CD4-positive, alpha-beta memory T cell (primary cell): ENCODE measurements around the gene CLDN9. TPM values are rescaled to one million over a fixed set of nuclear protein-coding genes. Genes with fewer than 3 reads are reported as not detected.

Experiments
- CTCF ChIA-PET: fragments of 350-600 bp; sonication (Branson Sonifier 250); formaldehyde crosslinking; loops from one replicate; lab custom pipeline; 2021; ENCODE audit warnings: inconsistent platforms; ENCODE audit not compliant: partially characterized antibody; lab: Charles Lee
- POLR2A ChIA-PET: fragments of 350-600 bp; sonication (Branson Sonifier 250); formaldehyde crosslinking; loops from one replicate; lab custom pipeline; 2021; ENCODE audit not compliant: partially characterized antibody; lab: Charles Lee
- DNase-seq, 5 donors: peaks; one replicate each; pipeline versions ENCODE4 v3.0.0 to v3.0.0-alpha.2; 2020 to 2022; ENCODE audit warnings: mixed read lengths in 1 of 5
- H3K27ac ChIP-seq: one replicate; pipeline ENCODE4 v1.7.0; 2013; ENCODE audit warnings: low read depth, low read length
- H3K27me3 ChIP-seq: 2 replicates; pipeline ENCODE4 v1.7.0; 2013; ENCODE audit warnings: mild to moderate bottlenecking, low read length, moderate library complexity; ENCODE audit not compliant: insufficient read depth
- H3K36me3 ChIP-seq: 2 replicates; pipeline ENCODE4 v1.7.0; 2013; ENCODE audit warnings: mild to moderate bottlenecking, low read length, moderate library complexity; ENCODE audit not compliant: insufficient read depth
- H3K4me1 ChIP-seq: 2 replicates; pipeline ENCODE4 v1.7.0; 2013; ENCODE audit warnings: mild to moderate bottlenecking, low read length, moderate library complexity; ENCODE audit not compliant: insufficient read depth
- H3K4me3 ChIP-seq, 2 donors: one replicate each; pipeline ENCODE4 v1.7.0; 2013; ENCODE audit warnings: low read length in 2 of 2, mild to moderate bottlenecking in 1 of 2
- H3K9me3 ChIP-seq, 2 donors: one replicate each; pipeline ENCODE4 v1.7.0; 2013; ENCODE audit warnings: low read length in 2 of 2, control low read depth in 1 of 2; ENCODE audit not compliant: control insufficient read depth in 1 of 2
- H3K27ac Mint-ChIP-seq, 7 donors: one replicate each; pipeline ENCODE4 v1.8.0; 2020 to 2021; ENCODE audit warnings: mixed read lengths in 7 of 7, mild to moderate bottlenecking in 6 of 7, inconsistent platforms in 3 of 7, moderate library complexity in 3 of 7
- H3K27me3 Mint-ChIP-seq, 2 donors: one replicate each; pipeline ENCODE4 v1.8.0; 2020 to 2021; ENCODE audit warnings: mixed read lengths in 2 of 2
- H3K36me3 Mint-ChIP-seq, 2 donors: one replicate each; pipeline ENCODE4 v1.8.0; 2020 to 2021; ENCODE audit warnings: mixed read lengths in 2 of 2, inconsistent platforms in 1 of 2, mild to moderate bottlenecking in 1 of 2
- H3K4me1 Mint-ChIP-seq, 4 donors: one replicate each; pipeline ENCODE4 v1.8.0; 2020 to 2021; ENCODE audit warnings: mixed read lengths in 4 of 4, mild to moderate bottlenecking in 1 of 4
- H3K4me3 Mint-ChIP-seq, 8 donors: one replicate each; pipeline ENCODE4 v1.8.0; 2020 to 2021; ENCODE audit warnings: mixed read lengths in 8 of 8, mild to moderate bottlenecking in 7 of 8, moderate library complexity in 6 of 8, inconsistent platforms in 3 of 8
- H3K9me3 Mint-ChIP-seq, 8 donors: one replicate each; pipeline ENCODE4 v1.8.0; 2020 to 2021; ENCODE audit warnings: mixed read lengths in 8 of 8, mild to moderate bottlenecking in 5 of 8, inconsistent platforms in 3 of 8, moderate library complexity in 1 of 8
- intact Hi-C: fragments of 100-400 bp; cut with micrococcal nuclease; formaldehyde crosslinking; loops from one replicate; pipeline ENCODE4 v1.15.1; 2023
- polyA plus RNA-seq, 2 donors: library from polyadenylated mRNA; unstranded; fragments of 300-500 nt; fragmentation: Illumina TruSeq; gene quantifications; one replicate each; pipeline ENCODE4 v1.2.3, GENCODE V29; 2021
- total RNA-seq, 2 experiments: library from RNA; stranded (reverse); gene quantifications; one replicate each; pipeline ENCODE4 v1.2.3, GENCODE V29; 2021

Gene CLDN9
- total and polyA plus RNA-seq, 4 experiments from 2014 or later, result not detected

DNA sequence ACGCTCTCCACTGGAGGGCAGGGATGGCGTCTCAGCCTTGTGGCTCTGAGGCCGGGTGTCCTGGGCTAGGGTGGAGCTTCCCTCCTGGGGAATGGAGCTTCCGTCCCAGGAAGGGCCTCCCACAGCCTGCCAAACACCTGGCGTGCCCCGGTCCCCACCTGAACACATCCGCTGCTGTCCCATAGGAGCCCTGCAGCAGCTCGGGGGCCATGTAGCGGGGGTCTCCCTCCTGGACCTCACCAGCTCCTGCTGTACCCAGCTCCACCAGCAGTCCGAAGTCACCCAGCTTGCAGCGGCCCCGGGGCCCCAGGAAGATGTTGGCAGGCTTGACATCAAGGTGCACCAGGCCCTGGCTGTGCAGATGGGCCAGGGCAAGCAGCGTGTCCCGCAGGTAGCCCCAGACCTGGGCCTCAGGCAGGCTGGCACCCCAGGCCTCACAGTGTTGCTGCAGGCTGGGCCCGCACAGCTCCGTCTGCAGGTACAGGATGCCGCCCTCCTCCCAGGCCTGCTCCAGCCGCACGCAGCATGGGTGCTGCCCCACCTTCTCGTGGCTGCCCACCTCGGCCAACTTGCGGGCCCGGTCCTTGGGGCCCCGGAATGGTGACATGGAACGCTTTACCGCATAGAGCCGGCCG lies 37.4 kb upstream of the CLDN9 start:
- Mint-ChIP-seq H3K36me3 (no peaks in the 10 kb centered on the region), H3K4me3 (no peak overlapping the region)

DNA sequence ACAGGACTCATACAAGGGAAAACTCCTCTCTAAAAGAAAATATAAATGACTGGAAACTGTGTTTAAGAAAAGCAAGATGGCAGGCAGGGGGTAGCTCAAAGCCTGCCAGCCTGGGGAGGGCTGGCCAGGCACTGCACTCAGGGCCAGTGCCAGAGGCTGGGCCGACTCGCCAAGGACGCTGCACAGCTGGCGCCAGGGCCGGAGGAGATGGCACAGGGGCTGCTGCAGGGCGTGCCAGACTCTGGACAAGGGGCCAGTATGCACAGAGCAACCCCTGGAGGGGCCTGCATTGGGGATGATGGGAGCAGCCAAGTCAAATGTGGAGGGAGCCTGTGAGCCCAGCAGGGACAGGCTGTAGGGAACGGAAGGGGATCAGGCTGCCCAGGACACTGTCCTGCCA lies 36.5 kb upstream of the CLDN9 start:
- ChIA-PET CTCF (interaction anchor here (1.3 kb wide), 1 partner anchor 17 kb away, joined by 4 read pairs; no protein-coding TSS in a partner anchor), POLR2A (no interaction called here)
- intact Hi-C loops, result no loop called here
- DNase-seq, result no peak
- H3K27me3 ChIP-seq, result no peaks in the 10 kb centered on the region
- H3K27ac Mint-ChIP-seq, result no peak overlapping the region
- peaks cover 0 to 7% (median 1%) of the 10 kb centered on the region in 4 donors for H3K4me1 Mint-ChIP-seq
- peaks cover 2% of the 10 kb centered on the region in 2 donors for H3K27me3 Mint-ChIP-seq
- H3K36me3 Mint-ChIP-seq, result no peaks in the 10 kb centered on the region
- H3K4me3 Mint-ChIP-seq, result no peak overlapping the region
- no peak overlapping the region for H3K4me3 ChIP-seq
- no peaks in the 10 kb centered on the region for H3K9me3 Mint-ChIP-seq
- H3K27ac ChIP-seq, result no peak overlapping the region
- H3K9me3 ChIP-seq, result no peaks in the 10 kb centered on the region
- H3K36me3 ChIP-seq, result no peaks in the 10 kb centered on the region
- H3K4me1 ChIP-seq, result peaks cover 11% of the 10 kb centered on the region

More for the DNA sequence above, 37.4 kb upstream of the CLDN9 start:
- Histone ChIP-seq H3K9me3 (no peaks in the 10 kb centered on the region), H3K27me3 (no peaks in the 10 kb centered on the region), H3K36me3 (no peaks in the 10 kb centered on the region), H3K4me1 (peaks cover 13% of the 10 kb centered on the region), H3K4me3 (no peak overlapping the region), H3K27ac (no peak overlapping the region)
- Mint-ChIP-seq H3K4me1 (peaks cover 0 to 7% (median 3%) of the 10 kb centered on the region in 4 donors), H3K9me3 (peaks cover 0 to 2% (median 0%) of the 10 kb centered on the region in 8 donors), H3K27me3 (peaks cover 2% of the 10 kb centered on the region in 2 donors), H3K27ac (no peak overlapping the region)
- intact Hi-C loops, result no loop called here
- no peak for DNase-seq
- CTCF ChIA-PET, result interaction anchor here (1.3 kb wide), 1 partner anchor 16 kb away, joined by 4 read pairs; no protein-coding TSS in a partner anchor
- POLR2A ChIA-PET, result interaction anchor here (0.5 to 1.0 kb wide), 2 partner anchors 10 to 76 kb away, joined by 3 read pairs; no protein-coding TSS in a partner anchor

DNA sequence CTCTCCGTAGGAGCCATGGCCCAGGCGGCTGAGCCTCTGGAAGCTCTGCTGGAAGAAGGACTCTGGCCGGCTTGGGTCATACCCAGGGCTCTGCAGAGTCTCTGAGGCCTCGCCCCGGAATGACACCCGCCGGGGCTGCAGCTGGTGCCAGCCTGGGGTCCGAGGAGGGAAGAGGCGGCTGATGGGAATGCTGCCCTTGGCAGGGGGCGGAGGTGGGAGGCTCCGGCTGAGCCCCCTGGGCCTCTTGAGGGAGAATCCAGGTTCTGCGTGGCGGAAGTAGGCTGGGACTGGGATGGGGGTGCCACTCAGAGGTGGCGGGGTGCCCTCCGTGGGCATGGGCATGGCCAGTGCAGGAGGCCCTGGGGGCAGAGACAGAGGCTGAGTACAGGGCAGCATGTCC lies 36.0 kb upstream of the CLDN9 start:
- Mint-ChIP-seq H3K4me3 (peak overlapping the region in 1 of 8 donors; percentile 44), H3K36me3 (peaks cover 0 to under 1% of the 10 kb centered on the region in 2 donors), H3K4me1 (peaks cover 0 to 9% (median 3%) of the 10 kb centered on the region in 4 donors), H3K27ac (no peak overlapping the region), H3K27me3 (peaks cover 2% of the 10 kb centered on the region in 2 donors), H3K9me3 (no peaks in the 10 kb centered on the region)
- H3K4me1 ChIP-seq, result peaks cover 11% of the 10 kb centered on the region
- no peaks in the 10 kb centered on the region for H3K27me3 ChIP-seq
- POLR2A ChIA-PET, result no interaction called here
- no peaks in the 10 kb centered on the region for H3K36me3 ChIP-seq
- intact Hi-C loops, result no loop called here
- H3K4me3 ChIP-seq, result no peak overlapping the region
- H3K27ac ChIP-seq, result no peak overlapping the region
- no peak for DNase-seq
- CTCF ChIA-PET, result no interaction called here
- H3K9me3 ChIP-seq, result no peaks in the 10 kb centered on the region

DNA sequence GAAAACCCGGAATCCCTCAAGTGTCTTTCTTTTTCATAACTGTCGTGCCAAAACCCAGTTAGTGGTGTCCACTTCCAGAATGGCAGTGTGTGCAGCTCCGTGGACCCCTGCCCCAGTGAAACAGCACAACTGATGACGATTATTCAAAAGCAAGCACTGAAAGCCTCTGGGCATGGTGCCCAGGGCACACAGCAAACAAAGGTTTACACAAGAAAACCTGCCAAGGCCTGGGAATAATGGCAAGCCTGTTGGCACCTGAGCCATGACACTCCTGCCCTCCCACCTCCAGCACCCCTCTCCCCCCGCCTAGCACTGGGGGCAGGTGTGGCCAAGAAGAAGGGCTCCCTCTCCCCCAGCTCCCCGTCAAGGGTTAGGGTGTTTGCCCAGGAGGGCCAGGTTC lies 35.3 kb upstream of the CLDN9 start:
- intact Hi-C loops, result no loop called here
- H3K4me3 Mint-ChIP-seq, result no peak overlapping the region
- peaks cover 0 to 1% of the 10 kb centered on the region in 2 donors for H3K36me3 Mint-ChIP-seq
- Histone ChIP-seq H3K4me3 (no peak overlapping the region), H3K27ac (no peak overlapping the region), H3K9me3 (no peaks in the 10 kb centered on the region), H3K36me3 (no peaks in the 10 kb centered on the region), H3K27me3 (no peaks in the 10 kb centered on the region), H3K4me1 (peaks cover 11% of the 10 kb centered on the region)
- peaks cover 0 to 9% (median 5%) of the 10 kb centered on the region in 4 donors for H3K4me1 Mint-ChIP-seq
- H3K9me3 Mint-ChIP-seq, result no peaks in the 10 kb centered on the region
- POLR2A ChIA-PET, result no interaction called here
- H3K27me3 Mint-ChIP-seq, result peaks cover 2% of the 10 kb centered on the region in 2 donors
- CTCF ChIA-PET, result interaction anchor here (1.6 to 1.7 kb wide), 2 partner anchors 7 to 16 kb away, joined by 4 to 5 read pairs; no protein-coding TSS in a partner anchor
- DNase-seq, result no peak
- no peak overlapping the region for H3K27ac Mint-ChIP-seq

DNA sequence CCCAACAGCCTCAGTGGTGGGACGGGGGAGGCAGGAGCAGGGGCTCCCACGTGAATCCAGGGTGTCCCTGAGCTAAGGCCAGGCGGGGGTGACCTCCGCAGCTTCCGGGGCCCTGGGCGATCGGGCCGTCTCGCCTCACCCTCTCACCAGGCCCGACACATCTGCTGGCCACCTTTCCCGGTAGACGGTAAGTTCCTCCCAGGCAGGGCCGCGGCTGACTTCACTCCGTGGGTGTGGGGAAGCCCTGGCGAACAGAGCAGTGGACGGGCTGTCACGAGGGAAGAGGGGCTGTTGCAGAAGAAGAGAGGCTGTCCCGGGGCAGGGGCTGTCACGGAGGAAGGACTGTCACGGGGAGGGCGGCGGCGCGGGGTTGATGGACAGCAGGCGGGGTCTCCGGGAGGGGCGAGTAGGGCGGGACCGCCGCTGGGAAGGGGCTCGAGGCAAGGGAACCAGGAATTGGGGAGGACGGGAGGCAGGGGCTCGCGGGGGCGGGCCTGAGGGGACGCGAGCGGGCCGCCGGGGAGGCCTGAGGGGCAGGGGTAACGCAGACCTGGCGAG lies 33.0 kb upstream of the CLDN9 start:
- Histone ChIP-seq H3K9me3 (no peaks in the 10 kb centered on the region), H3K27ac (peak overlapping the region; percentile 84), H3K4me3 (peak overlapping the region in 1 of 2 donors; percentile 73), H3K36me3 (no peaks in the 10 kb centered on the region), H3K27me3 (no peaks in the 10 kb centered on the region), H3K4me1 (peaks cover 16% of the 10 kb centered on the region)
- no peaks in the 10 kb centered on the region for H3K9me3 Mint-ChIP-seq
- peaks cover 2% of the 10 kb centered on the region in 2 donors for H3K27me3 Mint-ChIP-seq
- no peak for DNase-seq
- intact Hi-C loops, result loop anchor here (1.0 kb wide), 2 partner anchors 10 to 145 kb away; partner anchors contain the start of gene PAQR4
- peaks cover 0 to 14% (median 6%) of the 10 kb centered on the region in 4 donors for H3K4me1 Mint-ChIP-seq
- peaks cover 0 to 1% of the 10 kb centered on the region in 2 donors for H3K36me3 Mint-ChIP-seq
- ChIA-PET POLR2A (interaction anchor here (0.7 to 5.4 kb wide), 4 partner anchors 12 to 149 kb away, joined by 3 to 49 read pairs (median 8); partner anchors contain the start of genes FLYWCH1, KREMEN2 and PAQR4), CTCF (no interaction called here)
- no peak overlapping the region for H3K27ac Mint-ChIP-seq
- H3K4me3 Mint-ChIP-seq, result peak overlapping the region in 6 of 8 donors; percentile 50 to 77 (median 63)

DNA sequence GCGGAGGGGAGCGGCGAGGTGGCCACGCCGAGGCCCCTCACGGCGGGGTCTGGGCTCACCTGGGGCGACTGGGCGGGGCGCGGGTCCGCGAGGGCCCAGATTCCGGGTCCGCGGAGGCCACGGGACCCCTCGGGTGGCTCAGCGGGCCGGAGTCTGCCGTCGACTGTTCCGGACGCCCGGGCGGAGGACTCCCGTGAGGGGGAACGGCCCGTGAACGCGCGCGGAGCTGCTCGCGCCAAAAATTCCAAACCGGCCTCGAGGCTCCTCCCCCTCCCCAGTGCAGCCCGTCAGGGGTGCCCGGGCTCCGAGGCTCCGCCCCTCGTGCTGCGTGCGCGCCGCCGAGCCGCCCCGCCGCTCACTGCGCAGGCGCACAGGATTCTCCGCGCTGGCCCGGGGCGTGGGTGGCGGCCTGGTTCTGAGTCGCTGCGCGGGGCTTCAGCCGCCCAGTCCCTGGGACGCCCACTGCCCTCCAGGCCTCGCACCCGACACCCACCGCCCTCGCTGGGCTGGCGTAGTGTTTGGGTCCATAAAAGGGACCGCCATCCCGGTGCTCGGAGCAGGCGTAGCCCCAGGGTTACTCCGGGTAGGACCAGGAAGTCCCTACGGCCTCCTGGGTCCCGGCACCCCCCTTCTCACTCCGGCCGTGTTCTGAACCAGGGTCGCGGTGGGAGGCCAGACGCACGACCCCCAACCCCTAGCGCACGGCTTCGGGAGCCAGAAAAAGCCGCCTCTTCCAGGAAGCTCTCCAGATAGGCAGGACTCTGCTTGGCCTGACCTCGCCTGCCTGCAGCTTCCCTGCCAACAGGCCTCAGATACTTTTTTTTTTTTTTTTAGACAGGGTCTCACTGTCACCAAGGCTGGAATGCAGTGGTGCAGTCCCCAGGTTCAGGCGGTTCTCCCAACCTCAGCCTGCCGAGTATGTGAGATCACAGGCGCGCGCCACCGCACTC lies 32.2 kb upstream of the CLDN9 start, which contains the start of gene PKMYT1:
Gene PKMYT1, minus strand, starts transcription at position 220 of the 950 bp plus-strand sequence. CDS start 789 bp downstream, outside the sequence.
- Mint-ChIP-seq H3K27me3 (peaks cover 2% of the 10 kb centered on the region in 2 donors), H3K9me3 (no peaks in the 10 kb centered on the region), H3K4me3 (peak within 1 kb of the TSS; percentile 77 to 85 (median 84)), H3K4me1 (peaks cover 0 to 14% (median 6%) of the 10 kb centered on the region in 4 donors), H3K36me3 (peaks cover 0 to 1% of the 10 kb centered on the region in 2 donors), H3K27ac (peak within 1 kb of the TSS; percentile 55 to 89 (median 75))
- no peaks in the 10 kb centered on the region for H3K36me3 ChIP-seq
- intact Hi-C loops, result loop anchor here (1.0 kb wide), 2 partner anchors 11 to 144 kb away; partner anchors contain the start of gene PAQR4
- no peaks in the 10 kb centered on the region for H3K9me3 ChIP-seq
- ChIA-PET CTCF (interaction anchor here (0.5 to 1.2 kb wide), 5 partner anchors 8 to 97 kb away, joined by 3 to 4 read pairs (median 3); no protein-coding TSS in a partner anchor), POLR2A (interaction anchor here (0.6 to 5.4 kb wide), 7 partner anchors 13 to 149 kb away, joined by 3 to 49 read pairs (median 5); partner anchors contain the start of genes FLYWCH1, FLYWCH2, KREMEN2 and PAQR4)
- peak within 1 kb of the TSS; percentile 84 for H3K27ac ChIP-seq
- H3K27me3 ChIP-seq, result no peaks in the 10 kb centered on the region
- peak within 1 kb of the TSS; percentile 57 to 73 for H3K4me3 ChIP-seq
- peak; percentile 87 to 97 (median 95) for DNase-seq
- peaks cover 16% of the 10 kb centered on the region for H3K4me1 ChIP-seq
